Measurements from ENCODE around the gene ATXN7L3. TPM values are rescaled to one million over a fixed set of nuclear protein-coding genes. Genes with fewer than 3 reads are reported as not detected.

ATXN7L3 gene
- total RNA-seq, 2 donors from 2014 or later, result 81.1 to 94.4 TPM

GRCh38 chr17:44191941-44192496 is 7.7 kb downstream of the ATXN7L3 start:
- peak overlapping the region in 1 of 2 donors; percentile 86 for H3K27ac Mint-ChIP-seq
- no peaks in the 10 kb centered on the region for H3K9me3 Mint-ChIP-seq
- ATAC-seq (no peak), DNase-seq (ENCODE audit: low spot score in 2 of 2) (no peak)
- peaks cover 13 to 15% of the 10 kb centered on the region in 2 donors for H3K36me3 Mint-ChIP-seq

DNA sequence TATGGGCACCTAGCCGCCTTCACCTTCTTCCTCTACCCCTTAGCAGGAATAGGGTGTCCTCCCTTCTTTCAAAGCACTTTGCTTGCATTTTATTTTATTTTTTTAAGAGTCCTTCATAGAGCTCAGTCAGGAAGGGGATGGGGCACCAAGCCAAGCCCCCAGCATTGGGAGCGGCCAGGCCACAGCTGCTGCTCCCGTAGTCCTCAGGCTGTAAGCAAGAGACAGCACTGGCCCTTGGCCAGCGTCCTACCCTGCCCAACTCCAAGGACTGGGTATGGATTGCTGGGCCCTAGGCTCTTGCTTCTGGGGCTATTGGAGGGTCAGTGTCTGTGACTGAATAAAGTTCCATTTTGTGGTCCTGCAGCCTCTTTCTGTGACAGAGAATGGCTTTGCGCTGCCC is 8.3 kb downstream of the ATXN7L3 start:
- Mint-ChIP-seq H3K36me3 (peaks cover 15 to 18% of the 10 kb centered on the region in 2 donors), H3K27ac (peak overlapping the region; percentile 19 to 66), H3K9me3 (no peaks in the 10 kb centered on the region)
- DNase-seq (ENCODE audit: low spot score in 2 of 2) (no peak), ATAC-seq (no peak)

DNA sequence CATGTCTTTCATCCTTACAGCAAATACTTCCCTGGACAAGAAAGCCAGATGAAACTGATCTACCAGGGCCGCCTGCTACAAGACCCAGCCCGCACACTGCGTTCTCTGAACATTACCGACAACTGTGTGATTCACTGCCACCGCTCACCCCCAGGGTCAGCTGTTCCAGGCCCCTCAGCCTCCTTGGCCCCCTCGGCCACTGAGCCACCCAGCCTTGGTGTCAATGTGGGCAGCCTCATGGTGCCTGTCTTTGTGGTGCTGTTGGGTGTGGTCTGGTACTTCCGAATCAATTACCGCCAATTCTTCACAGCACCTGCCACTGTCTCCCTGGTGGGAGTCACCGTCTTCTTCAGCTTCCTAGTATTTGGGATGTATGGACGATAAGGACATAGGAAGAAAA is 9.2 kb downstream of the ATXN7L3 start:
- ATAC-seq (no peak), DNase-seq (ENCODE audit: low spot score in 2 of 2) (no peak)
- H3K36me3 Mint-ChIP-seq, result peaks cover 18 to 21% of the 10 kb centered on the region in 2 donors
- peak overlapping the region in 1 of 2 donors; percentile 66 for H3K27ac Mint-ChIP-seq
- no peaks in the 10 kb centered on the region for H3K9me3 Mint-ChIP-seq

- Mint-ChIP-seq H3K27ac (peak overlapping the region; percentile 47 to 91), H3K9me3 (no peaks in the 10 kb centered on the region), H3K36me3 (peaks cover 18 to 26% of the 10 kb centered on the region in 2 donors)
- ATAC-seq, result no peak
- no peak for DNase-seq (ENCODE audit: low spot score in 2 of 2)
These were observed 10.9 kb downstream of the ATXN7L3 start for GRCh38 chr17:44188576-44189403.

DNA sequence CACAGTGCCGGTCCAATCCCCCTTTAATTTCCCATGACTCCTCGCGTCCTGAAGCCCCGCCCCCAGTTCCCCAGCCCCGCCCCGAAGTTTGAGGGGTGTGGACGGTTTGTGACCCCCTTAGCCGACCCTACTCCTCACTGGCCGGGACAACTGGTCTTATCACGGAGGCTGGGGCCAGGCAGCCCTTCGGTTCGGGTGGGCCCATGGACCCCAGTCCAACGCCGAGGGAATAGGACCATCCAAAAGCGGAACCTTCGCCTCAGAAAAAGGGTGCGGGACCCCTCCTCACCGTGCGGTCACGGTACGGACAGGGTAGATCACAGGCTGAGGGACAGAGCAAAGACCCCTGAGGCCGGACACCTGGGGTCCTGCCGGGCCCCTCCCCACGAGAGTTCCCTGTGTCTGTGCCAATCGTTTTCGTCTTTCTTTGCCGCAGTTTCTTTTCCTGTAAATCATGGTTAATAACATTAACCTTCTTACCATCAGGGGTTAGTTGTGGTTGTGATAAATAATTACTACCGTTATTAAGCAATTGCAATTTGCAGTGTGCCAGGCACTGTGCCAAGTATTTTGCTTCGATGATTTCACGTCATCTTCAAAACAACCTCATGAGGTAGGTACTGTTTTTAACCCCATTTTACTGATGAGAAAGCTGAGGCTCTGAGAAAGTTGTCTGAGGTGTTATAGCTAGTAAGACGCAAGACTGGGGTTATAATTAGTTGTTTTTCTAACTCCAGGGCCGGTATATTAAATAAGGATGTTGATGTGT is 12.4 kb downstream of the ATXN7L3 start:
- Mint-ChIP-seq H3K9me3 (no peaks in the 10 kb centered on the region), H3K36me3 (peaks cover 18 to 26% of the 10 kb centered on the region in 2 donors), H3K27ac (peak overlapping the region; percentile 91 to 98)
- DNase-seq (ENCODE audit: low spot score in 2 of 2) (no peak), ATAC-seq (peak; percentile 57 to 67)

- DNase-seq (ENCODE audit: low spot score in 2 of 2), result peak; percentile 99 to 100
- peak; percentile 91 to 94 for ATAC-seq
- no peaks in the 10 kb centered on the region for H3K9me3 Mint-ChIP-seq
- peak within 1 kb of the TSS; percentile 91 to 98 for H3K27ac Mint-ChIP-seq
- H3K36me3 Mint-ChIP-seq, result peaks cover 26% of the 10 kb centered on the region in 2 donors
These were observed 13.2 kb downstream of the ATXN7L3 start, which contains the start of gene TMUB2 for GRCh38 chr17:44186307-44187130. Gene TMUB2, plus strand, starts transcription at chr17:44186972. Its CDS starts 737 bp downstream, at chr17:44187709.

DNA sequence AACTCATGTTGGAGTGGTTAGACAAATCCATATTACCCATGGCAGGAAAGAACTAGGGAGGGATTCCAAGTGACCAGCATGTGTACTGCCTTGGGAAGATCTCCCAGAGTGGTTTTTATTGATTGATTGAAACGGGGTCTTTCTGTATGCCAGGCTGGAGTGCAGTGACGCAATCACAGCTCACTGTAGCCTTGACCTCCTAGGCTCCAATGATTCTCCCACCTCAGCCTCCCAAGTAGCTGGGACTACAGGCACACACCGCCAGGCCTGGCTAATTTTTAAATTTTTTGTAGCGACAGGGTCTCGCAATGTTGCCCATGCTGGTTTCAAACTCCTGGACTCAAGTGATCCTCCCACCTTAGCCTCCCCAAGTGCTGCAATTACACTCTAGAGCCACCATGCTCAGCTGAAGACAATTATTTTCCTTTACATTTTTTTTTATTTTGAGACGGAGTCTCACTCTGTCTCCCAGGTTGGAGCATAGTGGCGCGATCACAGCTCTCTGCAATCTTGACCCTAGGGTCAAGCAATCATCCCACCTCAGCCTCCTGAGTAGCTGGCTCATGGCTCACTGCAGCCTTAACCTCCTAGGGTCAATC is 15.4 kb downstream of the ATXN7L3 start:
- Mint-ChIP-seq H3K9me3 (no peaks in the 10 kb centered on the region), H3K36me3 (peaks cover 20% of the 10 kb centered on the region in 2 donors), H3K27ac (peak overlapping the region in 1 of 2 donors; percentile 91)
- no peak for ATAC-seq
- no peak for DNase-seq (ENCODE audit: low spot score in 2 of 2)

GRCh38 chr17:44183024-44183423 is 16.7 kb downstream of the ATXN7L3 start:
- peaks cover 20% of the 10 kb centered on the region in 2 donors for H3K36me3 Mint-ChIP-seq
- peak overlapping the region in 1 of 2 donors; percentile 55 for H3K27ac Mint-ChIP-seq
- ATAC-seq (no peak), DNase-seq (ENCODE audit: low spot score in 2 of 2) (no peak)
- H3K9me3 Mint-ChIP-seq, result no peaks in the 10 kb centered on the region

DNA sequence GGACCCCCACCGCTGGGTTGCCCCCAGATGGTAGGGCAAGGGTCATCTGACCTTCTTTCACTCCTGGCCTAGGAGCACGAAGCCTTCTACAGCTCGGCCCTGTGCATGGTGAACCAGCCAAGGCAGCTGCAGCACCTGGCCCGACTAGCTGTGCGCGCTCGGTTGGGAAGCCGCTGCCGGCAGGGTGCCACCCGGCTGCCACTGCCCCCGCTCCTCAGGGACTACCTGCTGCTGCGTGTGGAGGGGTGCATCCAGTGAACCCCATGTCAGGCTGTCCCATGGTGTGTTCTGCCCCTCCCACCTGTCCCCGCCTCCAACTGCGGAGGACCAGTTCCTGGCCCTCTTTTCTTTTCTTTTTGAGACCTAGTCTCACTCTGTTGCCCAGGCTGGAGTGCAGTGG is 21.6 kb downstream of the ATXN7L3 start:
- no peak for DNase-seq (ENCODE audit: low spot score in 2 of 2)
- Mint-ChIP-seq H3K9me3 (no peaks in the 10 kb centered on the region), H3K27ac (no peak overlapping the region), H3K36me3 (peaks cover 0 to 14% of the 10 kb centered on the region in 2 donors)
- ATAC-seq, result no peak

- peaks cover 0 to 14% of the 10 kb centered on the region in 2 donors for H3K36me3 Mint-ChIP-seq
- DNase-seq (ENCODE audit: low spot score in 2 of 2) (no peak), ATAC-seq (no peak)
- H3K9me3 Mint-ChIP-seq, result no peaks in the 10 kb centered on the region
- peak overlapping the region in 1 of 2 donors; percentile 9 for H3K27ac Mint-ChIP-seq
These were observed 22.0 kb downstream of the ATXN7L3 start for GRCh38 chr17:44177640-44178039.

- Mint-ChIP-seq H3K36me3 (peaks cover 0 to 9% of the 10 kb centered on the region in 2 donors), H3K9me3 (no peaks in the 10 kb centered on the region), H3K27ac (no peak overlapping the region)
- no peak for ATAC-seq
- no peak for DNase-seq (ENCODE audit: low spot score in 2 of 2)
These were observed 22.8 kb downstream of the ATXN7L3 start for GRCh38 chr17:44176671-44177501.

DNA sequence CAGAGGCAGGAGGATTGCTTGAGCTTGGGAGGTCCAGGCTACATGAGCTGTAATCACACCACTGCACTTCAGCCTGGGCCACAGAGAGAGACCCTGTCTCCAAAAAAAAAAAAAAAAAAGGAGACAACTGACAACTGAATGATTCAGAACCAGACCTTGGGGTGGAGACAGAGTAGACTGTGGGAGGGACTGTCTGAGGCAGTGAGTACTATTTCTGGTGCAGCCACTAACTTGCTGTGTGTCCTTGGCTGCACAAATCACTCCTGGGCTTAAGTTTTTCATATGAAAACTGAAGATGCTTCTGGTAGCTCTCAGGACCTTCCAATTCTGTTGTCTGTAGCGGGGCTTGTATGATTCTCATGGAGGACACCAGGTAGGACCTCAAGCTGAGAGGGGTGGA is 23.4 kb downstream of the ATXN7L3 start:
- H3K36me3 Mint-ChIP-seq, result peaks cover 0 to 5% of the 10 kb centered on the region in 2 donors
- H3K27ac Mint-ChIP-seq, result no peak overlapping the region
- DNase-seq (ENCODE audit: low spot score in 2 of 2) (no peak), ATAC-seq (peak; percentile 48 to 50)
- H3K9me3 Mint-ChIP-seq, result no peaks in the 10 kb centered on the region

DNA sequence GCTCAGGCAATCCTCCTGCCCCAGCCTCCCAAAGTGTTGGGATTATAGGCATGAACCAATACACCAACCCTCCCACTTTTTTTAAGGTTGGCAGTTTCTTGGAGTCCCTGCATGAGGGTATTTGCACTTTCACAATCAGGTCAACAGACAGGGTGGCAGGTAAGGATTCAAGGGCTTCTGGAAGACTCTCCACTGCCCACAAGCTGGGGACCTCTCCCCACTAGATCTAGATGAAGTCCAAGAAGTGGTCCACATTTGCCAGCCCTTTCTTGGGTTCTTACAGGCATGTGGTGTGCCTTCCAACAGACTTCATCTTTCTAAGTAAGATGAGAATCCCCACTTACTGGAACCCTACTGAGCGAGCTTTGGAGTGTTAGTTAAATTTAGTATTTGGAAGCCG is 25.3 kb downstream of the ATXN7L3 start:
- no peak for ATAC-seq
- no peak for DNase-seq (ENCODE audit: low spot score in 2 of 2)
- H3K9me3 Mint-ChIP-seq, result no peaks in the 10 kb centered on the region
- no peak overlapping the region for H3K27ac Mint-ChIP-seq
- H3K36me3 Mint-ChIP-seq, result peaks cover 0 to 5% of the 10 kb centered on the region in 2 donors

GRCh38 chr17:44171931-44172455 is 27.7 kb downstream of the ATXN7L3 start:
- H3K27ac Mint-ChIP-seq, result no peak overlapping the region
- H3K36me3 Mint-ChIP-seq, result peaks cover 0 to 5% of the 10 kb centered on the region in 2 donors
- H3K9me3 Mint-ChIP-seq, result no peaks in the 10 kb centered on the region
- no peak for ATAC-seq
- no peak for DNase-seq (ENCODE audit: low spot score in 2 of 2)

Data from activated naive CD4-positive, alpha-beta T cell treated with anti-CD3 and anti-CD28 coated beads, Interleukin-2, amount 50 U/mL, for 72 hours (primary cell).